Stomach (tissue), 9 donors: ENCODE measurements around the gene MUC20. TPM values are rescaled to one million over a fixed set of nuclear protein-coding genes. Genes with fewer than 3 reads are reported as not detected.
A peak's percentile ranks its signal among the peaks of the same experiment; 100 is the strongest.
"Not testable (repeated sequence)": the region's sequence is repeated elsewhere in the genome, so short reads cannot be mapped to it uniquely, and the experiment has no call there.

Source experiments
- DNase-seq, 2 donors: peaks; one replicate each; pipeline versions ENCODE4 v3.0.0 to v3.0.0-alpha.2; 2013 to 2019
- H3K27ac ChIP-seq, 5 donors: fragments of 200-600 bp in 4 of 5; sonication (generic) in 4 of 5; one replicate each; pipeline ENCODE4 v1.5.1; 2013 to 2019; ENCODE audit warnings: mild to moderate bottlenecking in 1 of 5, moderate library complexity in 1 of 5
- H3K27me3 ChIP-seq, 3 donors: fragments of 200-600 bp; sonication (generic); one replicate each; pipeline ENCODE4 v1.5.1; 2017 to 2019; ENCODE audit warnings: mixed run types in 1 of 3
- H3K36me3 ChIP-seq, 4 donors: fragments of 200-600 bp; sonication (generic); 1 replicate in 3 of 4; 2 replicates in 1 of 4; pipeline ENCODE4 v1.5.1; 2016 to 2019
- H3K4me1 ChIP-seq, 4 donors: fragments of 200-600 bp; sonication (generic); one replicate each; pipeline ENCODE4 v1.5.1; 2016 to 2019
- H3K4me3 ChIP-seq, 4 donors: fragments of 200-600 bp; sonication (generic) in 3 of 4; one replicate each; pipeline ENCODE4 v1.5.1; 2016 to 2019; ENCODE audit warnings: mild to moderate bottlenecking in 1 of 4
- H3K9me3 ChIP-seq, 4 donors: fragments of 200-600 bp; sonication (generic); one replicate each; pipeline ENCODE4 v1.5.1; 2016 to 2019
- EP300 ChIP-seq: sonication (generic); formaldehyde crosslinking; IDR thresholded peaks from one replicate; pipeline ENCODE4 v1.6.1; 2017; ENCODE audit warnings: antibody characterized with exemption
- POLR2A ChIP-seq, 4 donors: fragments of 450-650 bp; IDR thresholded peaks; one replicate each; pipeline ENCODE4 v1.6.1; 2016; ENCODE audit warnings: antibody characterized with exemption in 4 of 4, control low read depth in 2 of 4, mild to moderate bottlenecking in 1 of 4, moderate library complexity in 1 of 4
- POLR2AphosphoS5 ChIP-seq, 3 donors: sonication (generic); formaldehyde crosslinking; IDR thresholded peaks; one replicate each; pipeline ENCODE4 v1.6.1; 2016; ENCODE audit warnings: antibody characterized with exemption in 3 of 3
- WGBS, 5 donors: extraction: QIAGEN DNeasy Blood & Tissue Kit in 3 of 5; methylation state at CpG; one replicate each; pipeline versions ENCODE4 v1.1.5 to v1.1.7; 2013 to 2018; 5-methylcytosine and 5-hydroxymethylcytosine counted together
- intact Hi-C: fragments of 100-400 bp; cut with DNase I; formaldehyde crosslinking; loops from one replicate; pipeline ENCODE4 v1.15.1; 2023; ENCODE audit warnings: low total_unique reads
- polyA plus RNA-seq, 3 donors: library from polyadenylated mRNA; stranded (reverse); fragments of 200-250 nt; gene quantifications; one replicate each; pipeline ENCODE4 v1.2.3, GENCODE V29; 2013
- total RNA-seq, 5 donors: library from RNA; depleted of rRNA; stranded (reverse); fragments of >200 nt; gene quantifications; one replicate each; pipeline versions ENCODE4 v1.1.0 to v1.2.3, GENCODE V29; 2014 to 2016
- TF ChIP-seq, protein P1 (sequence below), 7 experiments: fragments of 450-650 bp in 4 of 7; fragments of 200-600 bp in 3 of 7; sonication (generic) in 3 of 7; IDR thresholded peaks; one replicate each; pipeline ENCODE4 v1.5.1; 2016 to 2019; ENCODE audit warnings: antibody characterized with exemption in 7 of 7, control low read depth in 2 of 7, mild to moderate bottlenecking in 1 of 7
- donor health status: healthy with polysubstance abuse.
- donor health status: Bipolar disorder and iron deficiency.
- donor health status: healthy.

MUC20 gene
- total and polyA plus RNA-seq, 8 donors, result 3.8 to 64.8 (median 17.1) TPM

GRCh38 chr3:195717852-195718476 is 2.8 kb upstream of the MUC20 start:
- no peaks in the 10 kb centered on the region for H3K9me3 ChIP-seq
- peaks cover 0 to 20% (median 17%) of the 10 kb centered on the region in 4 donors for H3K36me3 ChIP-seq
- H3K4me1 ChIP-seq, result peaks cover 5 to 27% (median 10%) of the 10 kb centered on the region in 4 donors
- intact Hi-C loops, result no loop called here
- no peaks in the 10 kb centered on the region for H3K27me3 ChIP-seq
- DNase-seq, result no peak
- 48 to 60% (median 53%) methylated on average over 5 of the region's 5 CpGs for WGBS, 5 donors
- no peak overlapping the region for H3K4me3 ChIP-seq
- no peak for TF ChIP-seq POLR2A (IDR thresholded peaks at IDR 0.05)
- TF ChIP-seq, protein P1, sequence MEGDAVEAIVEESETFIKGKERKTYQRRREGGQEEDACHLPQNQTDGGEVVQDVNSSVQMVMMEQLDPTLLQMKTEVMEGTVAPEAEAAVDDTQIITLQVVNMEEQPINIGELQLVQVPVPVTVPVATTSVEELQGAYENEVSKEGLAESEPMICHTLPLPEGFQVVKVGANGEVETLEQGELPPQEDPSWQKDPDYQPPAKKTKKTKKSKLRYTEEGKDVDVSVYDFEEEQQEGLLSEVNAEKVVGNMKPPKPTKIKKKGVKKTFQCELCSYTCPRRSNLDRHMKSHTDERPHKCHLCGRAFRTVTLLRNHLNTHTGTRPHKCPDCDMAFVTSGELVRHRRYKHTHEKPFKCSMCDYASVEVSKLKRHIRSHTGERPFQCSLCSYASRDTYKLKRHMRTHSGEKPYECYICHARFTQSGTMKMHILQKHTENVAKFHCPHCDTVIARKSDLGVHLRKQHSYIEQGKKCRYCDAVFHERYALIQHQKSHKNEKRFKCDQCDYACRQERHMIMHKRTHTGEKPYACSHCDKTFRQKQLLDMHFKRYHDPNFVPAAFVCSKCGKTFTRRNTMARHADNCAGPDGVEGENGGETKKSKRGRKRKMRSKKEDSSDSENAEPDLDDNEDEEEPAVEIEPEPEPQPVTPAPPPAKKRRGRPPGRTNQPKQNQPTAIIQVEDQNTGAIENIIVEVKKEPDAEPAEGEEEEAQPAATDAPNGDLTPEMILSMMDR (IDR thresholded peaks at IDR 0.05), result no peak
- TF ChIP-seq EP300, result no peak
- TF ChIP-seq POLR2AphosphoS5 (IDR thresholded peaks at IDR 0.05), result no peak
- no peak overlapping the region for H3K27ac ChIP-seq

DNA sequence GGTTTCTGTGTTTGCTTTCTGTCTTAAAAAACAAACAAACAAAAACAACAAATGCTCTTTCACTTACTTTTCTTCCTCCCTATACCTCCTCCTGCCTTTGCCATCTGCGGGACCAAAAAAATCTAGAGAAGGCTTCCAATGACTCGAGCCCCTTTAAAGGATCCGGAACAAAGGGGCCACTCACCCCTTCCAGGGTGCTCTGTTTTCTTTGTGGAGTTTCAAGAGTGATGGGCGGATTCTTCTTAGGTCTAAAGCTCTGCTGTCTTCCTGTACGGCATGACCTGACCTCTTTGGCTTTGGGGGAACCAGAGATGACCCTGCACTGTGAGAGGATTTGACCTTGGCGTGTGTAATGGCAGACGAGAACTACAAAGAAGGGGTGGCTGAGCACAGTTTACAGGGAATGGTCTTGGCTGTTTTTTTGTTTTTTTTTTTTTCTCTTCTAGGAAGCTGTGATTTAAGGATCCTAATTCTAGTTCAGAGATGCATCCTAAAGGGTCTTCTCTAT is 2.2 kb upstream of the MUC20 start:
- no peak overlapping the region for H3K4me3 ChIP-seq
- H3K36me3 ChIP-seq, result peaks cover 0 to 20% (median 17%) of the 10 kb centered on the region in 4 donors
- H3K27me3 ChIP-seq, result no peaks in the 10 kb centered on the region
- TF ChIP-seq EP300 (no peak), POLR2A (IDR thresholded peaks at IDR 0.05) (no peak), POLR2AphosphoS5 (IDR thresholded peaks at IDR 0.05) (no peak)
- TF ChIP-seq, protein P1 (IDR thresholded peaks at IDR 0.05), result no peak
- H3K27ac ChIP-seq, result no peak overlapping the region
- DNase-seq, result no peak
- intact Hi-C loops, result no loop called here
- H3K9me3 ChIP-seq, result no peaks in the 10 kb centered on the region
- peaks cover 5 to 27% (median 10%) of the 10 kb centered on the region in 4 donors for H3K4me1 ChIP-seq
- WGBS, 5 donors, result 60 to 70% (median 65%) methylated on average over 7 of the region's 7 CpGs

DNA sequence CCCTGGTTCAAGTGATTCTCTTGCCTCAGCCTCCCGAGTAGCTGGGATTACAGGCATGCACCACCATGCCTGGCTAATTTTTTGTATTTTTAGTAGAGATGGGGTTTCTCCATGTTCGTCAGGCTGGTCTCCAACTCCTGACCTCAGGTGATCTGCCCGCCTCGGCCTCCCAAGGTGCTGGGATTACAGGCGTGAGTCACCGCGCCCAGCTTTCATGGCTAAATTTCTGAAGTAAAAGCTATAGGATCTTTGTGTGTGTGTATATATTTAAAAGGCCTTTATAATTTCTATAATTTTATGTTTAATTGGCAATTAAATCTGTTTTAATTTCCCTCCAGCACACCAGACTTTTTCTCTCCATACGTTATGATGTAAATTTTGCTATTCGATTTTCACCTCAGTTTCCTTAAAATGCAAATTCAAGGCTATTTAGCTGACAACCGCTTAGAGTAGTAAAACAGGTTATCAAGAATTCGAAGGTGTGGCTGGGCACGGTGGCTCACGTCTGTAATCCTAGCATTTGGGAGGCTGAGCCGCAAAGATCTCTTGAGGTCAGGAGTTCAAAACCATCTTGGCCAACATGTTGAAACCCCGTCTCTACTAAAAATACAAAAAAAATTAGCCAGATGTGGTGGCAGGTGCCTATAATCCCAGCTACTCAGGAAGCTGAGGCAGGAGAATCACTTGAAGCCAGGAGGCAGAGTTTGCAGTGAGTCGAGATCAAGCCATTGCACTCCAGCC is 1.1 kb upstream of the MUC20 start:
- Histone ChIP-seq H3K36me3 (peaks cover 0 to 15% (median 12%) of the 10 kb centered on the region in 4 donors), H3K4me1 (peaks cover 5 to 27% (median 10%) of the 10 kb centered on the region in 4 donors)
- H3K9me3 ChIP-seq, H3K4me3 ChIP-seq, intact Hi-C loops, H3K27me3 ChIP-seq, H3K27ac ChIP-seq: not testable (repeated sequence)
- WGBS, 5 donors, result 67 to 76% (median 70%) methylated on average over 16 of the region's 16 CpGs
- peak in 1 of 2 donors; percentile 63 for DNase-seq

DNA sequence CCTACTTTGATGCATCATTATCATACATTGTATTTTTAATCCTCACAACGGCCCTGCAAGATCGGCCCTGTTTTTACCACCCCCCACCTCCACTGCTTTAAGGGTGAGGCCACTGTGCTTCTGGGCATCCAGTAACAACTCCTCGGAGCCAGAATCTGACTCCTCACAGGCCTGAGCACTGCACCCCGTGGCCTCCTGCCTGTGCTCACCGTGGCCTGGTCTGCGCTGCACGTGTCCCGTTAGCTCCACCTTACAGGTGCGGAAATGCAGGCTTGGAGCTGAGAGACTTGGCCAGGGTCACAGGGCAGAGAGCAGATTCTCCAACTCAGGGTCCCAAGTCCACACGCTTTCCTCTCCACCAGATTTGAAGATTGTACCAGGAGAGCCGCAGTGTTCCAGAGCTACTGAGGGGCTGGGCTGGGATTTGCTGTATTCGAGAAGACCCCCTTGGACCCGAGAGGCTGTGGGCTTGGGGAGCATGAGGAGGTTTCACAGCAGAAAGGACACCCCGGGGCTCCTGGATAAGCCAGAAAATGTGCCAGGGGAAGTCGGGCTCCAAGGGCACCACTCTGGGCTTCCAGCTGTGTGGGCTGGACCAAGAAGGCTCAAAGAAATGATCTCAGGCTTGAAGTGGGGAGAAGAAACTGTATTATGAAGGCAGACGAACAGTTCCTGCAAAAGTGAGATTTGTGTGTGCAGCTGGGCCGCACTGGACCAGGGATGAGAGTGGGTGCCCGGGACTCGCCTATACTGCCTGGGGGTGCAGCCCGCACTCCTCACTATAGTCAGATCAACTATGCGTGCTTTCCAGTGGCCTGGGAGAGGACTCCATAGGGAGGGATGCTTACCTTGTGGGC is 1.6 kb downstream of the MUC20 start:
- DNase-seq, H3K9me3 ChIP-seq, intact Hi-C loops, H3K4me3 ChIP-seq, H3K36me3 ChIP-seq, H3K27ac ChIP-seq, H3K27me3 ChIP-seq: not testable (repeated sequence)
- WGBS, 5 donors, result 75 to 91% (median 82%) methylated on average over 10 to 18 of the region's 21 CpGs
- peaks cover 0 to 20% (median 10%) of the 10 kb centered on the region in 4 donors for H3K4me1 ChIP-seq

- not testable (repeated sequence) for H3K27ac ChIP-seq, H3K4me3 ChIP-seq
Measured at GRCh38 chr3:195722996-195723345, 2.2 kb downstream of the MUC20 start.

DNA sequence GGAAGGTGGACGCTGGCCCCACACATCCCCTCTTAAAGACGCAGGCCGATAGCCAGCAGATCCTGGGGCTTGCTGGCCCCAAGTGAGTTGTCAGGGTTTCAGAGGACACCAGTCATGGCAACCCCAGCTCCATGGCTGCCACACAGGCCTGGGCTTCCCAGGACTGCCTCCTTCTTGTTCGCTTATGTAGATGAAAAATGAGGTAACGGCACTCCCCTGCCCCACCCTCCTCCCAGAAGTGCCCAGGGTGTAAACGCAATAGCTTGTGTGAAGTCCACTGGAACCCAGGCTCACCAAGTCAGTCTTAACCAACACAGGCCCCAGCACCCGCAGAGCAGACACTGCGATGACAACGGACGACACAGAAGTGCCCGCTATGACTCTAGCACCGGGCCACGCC is 3.6 kb downstream of the MUC20 start:
- DNase-seq, intact Hi-C loops, H3K27me3 ChIP-seq, H3K9me3 ChIP-seq, H3K36me3 ChIP-seq, H3K27ac ChIP-seq, H3K4me3 ChIP-seq: not testable (repeated sequence)
- peaks cover 0 to 28% (median 12%) of the 10 kb centered on the region in 4 donors for H3K4me1 ChIP-seq
- 95% methylated on average over 3 of the region's 13 CpGs; no CpG with 5 or more reads in 4 of the 5 donors for WGBS, 5 donors

More at GRCh38 chr3:195722996-195723345, 2.2 kb downstream of the MUC20 start:
- H3K36me3 ChIP-seq, intact Hi-C loops, H3K9me3 ChIP-seq, H3K27me3 ChIP-seq, DNase-seq: not testable (repeated sequence)
- H3K4me1 ChIP-seq, result peaks cover 0 to 26% (median 12%) of the 10 kb centered on the region in 4 donors
- WGBS, 5 donors, result 53 to 93% (median 74%) methylated on average over 3 to 7 of the region's 9 CpGs

DNA sequence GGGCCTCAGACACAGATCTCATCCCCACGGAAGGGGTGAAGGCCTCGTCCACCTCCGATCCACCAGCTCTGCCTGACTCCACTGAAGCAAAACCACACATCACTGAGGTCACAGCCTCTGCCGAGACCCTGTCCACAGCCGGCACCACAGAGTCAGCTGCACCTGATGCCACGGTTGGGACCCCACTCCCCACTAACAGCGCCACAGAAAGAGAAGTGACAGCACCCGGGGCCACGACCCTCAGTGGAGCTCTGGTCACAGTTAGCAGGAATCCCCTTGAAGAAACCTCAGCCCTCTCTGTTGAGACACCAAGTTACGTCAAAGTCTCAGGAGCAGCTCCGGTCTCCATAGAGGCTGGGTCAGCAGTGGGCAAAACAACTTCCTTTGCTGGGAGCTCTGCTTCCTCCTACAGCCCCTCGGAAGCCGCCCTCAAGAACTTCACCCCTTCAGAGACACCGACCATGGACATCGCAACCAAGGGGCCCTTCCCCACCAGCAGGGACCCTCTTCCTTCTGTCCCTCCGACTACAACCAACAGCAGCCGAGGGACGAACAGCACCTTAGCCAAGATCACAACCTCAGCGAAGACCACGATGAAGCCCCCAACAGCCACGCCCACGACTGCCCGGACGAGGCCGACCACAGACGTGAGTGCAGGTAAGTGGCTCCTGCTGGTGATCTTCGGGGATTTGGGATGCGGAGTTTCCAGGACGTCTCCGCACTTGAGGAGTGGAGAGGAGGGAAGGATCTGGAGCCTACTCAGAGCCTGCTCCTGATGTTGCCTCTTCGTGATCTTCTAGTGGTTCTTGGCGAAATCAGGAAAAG is 5.3 kb downstream of the MUC20 start:
- H3K27me3 ChIP-seq, intact Hi-C loops, H3K27ac ChIP-seq, H3K9me3 ChIP-seq, DNase-seq, H3K4me3 ChIP-seq: not testable (repeated sequence)
- WGBS, 5 donors, result 79 to 92% (median 88%) methylated on average over 26 to 32 of the region's 32 CpGs
- Histone ChIP-seq H3K36me3 (peaks cover 0 to 19% (median 12%) of the 10 kb centered on the region in 4 donors), H3K4me1 (peaks cover 0 to 15% (median 9%) of the 10 kb centered on the region in 4 donors)
